ENCODE measurements around the gene LZTR1.

LZTR1 gene

GRCh38 chr22:21014202-21014725 is 32.2 kb downstream of the LZTR1 start:
- TF ChIP-seq CTCF (IDR thresholded peaks at IDR 0.05; ENCODE audit: borderline replicate concordance, control extremely low read depth, extremely low read depth, insufficient read depth, missing control alignments) = no peak
- DNase-seq (ENCODE audit: low spot score) = peak; percentile 96
- in situ Hi-C loops (cut with MboI; ENCODE audit: low sequenced_read_pairs, unreplicated experiment) = no loop called here

DNA sequence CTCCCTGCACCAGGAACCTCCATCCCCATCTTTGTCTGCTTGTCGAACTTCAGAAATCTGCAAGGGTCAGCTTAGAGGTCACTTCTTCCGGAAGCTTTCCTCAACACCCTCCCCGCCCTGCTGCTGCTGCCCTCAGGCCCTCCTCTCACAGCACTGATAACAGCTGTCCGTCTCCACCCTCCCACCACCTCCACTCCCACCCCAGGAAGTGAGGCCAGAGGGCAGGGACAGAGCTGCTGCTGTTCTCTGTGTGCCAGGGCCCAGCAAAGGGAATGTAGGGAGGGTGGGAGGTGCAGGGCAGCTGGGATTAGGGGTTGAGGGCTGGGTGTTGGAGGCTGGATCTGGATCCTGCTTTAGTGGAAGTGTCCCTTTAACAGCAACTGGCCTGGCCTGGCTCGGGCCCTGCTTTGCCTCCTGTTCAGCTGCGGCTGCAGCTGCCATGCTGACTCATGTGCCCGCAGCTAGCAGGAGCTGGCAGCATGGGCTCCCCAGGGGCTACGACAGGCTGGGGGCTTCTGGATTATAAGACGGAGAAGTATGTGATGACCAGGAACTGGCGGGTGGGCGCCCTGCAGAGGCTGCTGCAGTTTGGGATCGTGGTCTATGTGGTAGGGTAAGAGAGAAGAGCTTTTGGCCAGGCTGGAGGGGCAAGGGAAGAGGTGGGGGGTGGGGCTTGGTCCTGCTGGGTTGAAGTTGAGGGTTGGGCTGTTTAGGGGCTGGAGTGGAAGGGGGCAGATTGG is 32.8 kb downstream of the LZTR1 start, which contains the start of gene P2RX6:
Gene P2RX6, plus strand, starts transcription at position 440 of the 740 bp plus-strand sequence. Its CDS starts 10 bp downstream, at position 450.
- no peak for TF ChIP-seq CTCF (IDR thresholded peaks at IDR 0.05; ENCODE audit: borderline replicate concordance, control extremely low read depth, extremely low read depth, insufficient read depth, missing control alignments)
- in situ Hi-C loops (cut with MboI; ENCODE audit: low sequenced_read_pairs, unreplicated experiment) = no loop called here
- no peak for DNase-seq (ENCODE audit: low spot score)

- no peak for DNase-seq (ENCODE audit: low spot score)
- no peak for TF ChIP-seq CTCF (IDR thresholded peaks at IDR 0.05; ENCODE audit: borderline replicate concordance, control extremely low read depth, extremely low read depth, insufficient read depth, missing control alignments)
- in situ Hi-C loops (cut with MboI; ENCODE audit: low sequenced_read_pairs, unreplicated experiment) = no loop called here
These were observed 33.4 kb downstream of the LZTR1 start for GRCh38 chr22:21015466-21016006.

- no peak for DNase-seq (ENCODE audit: low spot score)
- no peak for TF ChIP-seq CTCF (IDR thresholded peaks at IDR 0.05; ENCODE audit: borderline replicate concordance, control extremely low read depth, extremely low read depth, insufficient read depth, missing control alignments)
- in situ Hi-C loops (cut with MboI; ENCODE audit: low sequenced_read_pairs, unreplicated experiment) = no loop called here
These were observed 34.7 kb downstream of the LZTR1 start for GRCh38 chr22:21016644-21017420.

DNA sequence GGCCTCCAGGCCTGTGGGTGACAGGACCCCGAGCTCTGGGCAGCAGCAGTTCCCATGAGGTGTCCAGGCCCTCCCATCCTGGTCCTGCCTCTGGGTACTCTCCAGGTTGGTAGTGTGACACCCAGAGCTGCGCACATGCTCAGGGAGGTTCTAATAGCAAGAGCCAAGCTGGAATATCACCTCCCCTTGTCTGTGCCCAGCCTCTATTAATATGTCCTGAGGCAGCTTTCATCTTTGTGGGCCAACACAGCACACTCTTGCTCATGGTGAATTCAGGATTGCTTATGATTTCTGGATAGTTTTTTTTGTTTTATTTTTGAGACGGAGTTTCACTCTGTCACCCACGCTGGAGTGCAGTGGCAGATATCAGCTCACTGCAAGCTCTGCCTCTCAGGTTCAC is 36.2 kb downstream of the LZTR1 start:
- DNase-seq (ENCODE audit: low spot score) = no peak
- in situ Hi-C loops (cut with MboI; ENCODE audit: low sequenced_read_pairs, unreplicated experiment) = no loop called here
- no peak for TF ChIP-seq CTCF (IDR thresholded peaks at IDR 0.05; ENCODE audit: borderline replicate concordance, control extremely low read depth, extremely low read depth, insufficient read depth, missing control alignments)

DNA sequence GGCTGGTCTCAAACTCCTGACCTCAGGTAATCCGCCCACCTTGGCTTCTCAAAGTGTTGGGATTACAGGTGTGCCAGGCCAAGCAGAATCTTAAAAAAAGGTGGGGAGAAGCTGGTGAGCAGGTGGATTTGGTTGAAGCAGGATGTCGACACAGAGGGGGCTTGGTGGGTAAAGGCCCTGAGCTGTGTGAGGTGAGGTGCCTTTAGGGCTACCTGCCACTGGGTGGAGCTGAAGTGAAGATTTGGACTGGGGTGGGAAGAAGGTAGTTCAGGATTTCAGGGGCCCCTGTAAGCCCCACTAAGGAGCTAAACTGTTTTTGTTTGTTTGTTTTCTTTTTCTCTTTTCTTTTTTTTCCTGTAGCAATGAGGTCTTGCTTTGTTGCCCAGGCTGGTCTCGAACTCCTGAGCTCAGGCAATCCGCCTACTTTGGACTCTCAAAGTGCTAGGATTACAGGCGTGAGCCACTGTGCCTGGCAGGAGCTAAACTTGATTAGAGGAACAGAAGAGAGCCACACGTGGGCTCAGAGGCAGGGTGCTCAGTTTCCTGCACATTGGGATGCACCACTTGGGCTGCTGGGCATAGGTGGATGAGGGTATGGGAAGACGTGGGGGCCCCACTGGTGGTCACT is 38.8 kb downstream of the LZTR1 start:
- in situ Hi-C loops (cut with MboI; ENCODE audit: low sequenced_read_pairs, unreplicated experiment) = no loop called here
- peak; percentile 75 for DNase-seq (ENCODE audit: low spot score)

More for the DNA sequence above, 38.8 kb downstream of the LZTR1 start:
- TF ChIP-seq CTCF (IDR thresholded peaks at IDR 0.05; ENCODE audit: borderline replicate concordance, control extremely low read depth, extremely low read depth, insufficient read depth, missing control alignments) = peak; percentile 23
